PFSK-1 (cell line): ENCODE data around the gene RHNO1. TPM values are rescaled to one million over a fixed set of nuclear protein-coding genes. Genes with fewer than 3 reads are reported as not detected.
A peak's percentile ranks its signal among the peaks of the same experiment; 100 is the strongest.

Source experiments
- FOXP2 ChIP-seq: optimal IDR thresholded peaks from 2 replicates; pipeline ENCODE3; 2011; ENCODE audit warnings: borderline replicate concordance, control low read depth, inconsistent platforms; ENCODE audit not compliant: insufficient read depth; ENCODE audit errors: extremely low read length, extremely low read depth
- POLR2AphosphoS5 ChIP-seq: IDR thresholded peaks from 2 replicates; pipeline ENCODE4 v1.6.1; 2012; ENCODE audit warnings: low read depth, mild to moderate bottlenecking, control low read depth, low read length, moderate library complexity
- SIN3A ChIP-seq: IDR thresholded peaks from 2 replicates; pipeline ENCODE4 v1.6.1; 2012; ENCODE audit warnings: mild to moderate bottlenecking, low read length, moderate library complexity, borderline replicate concordance; ENCODE audit not compliant: insufficient read depth
- TAF1 ChIP-seq: IDR thresholded peaks from 2 replicates; pipeline ENCODE4 v1.6.1; 2012; ENCODE audit warnings: low read length, control low read depth, borderline replicate concordance; ENCODE audit not compliant: insufficient read depth
- polyA plus RNA-seq: library from polyadenylated mRNA; unstranded; fragments of >200 nt; gene quantifications from one replicate; pipeline ENCODE4 v1.2.1, GENCODE V29; 2012; ENCODE audit warnings: low read depth, missing spikeins; ENCODE audit not compliant: insufficient read length
- TF ChIP-seq, protein P1 (sequence below), 2 experiments: IDR thresholded peaks; 2 replicates each; pipeline versions ENCODE4 v1.6.1 to v1.8.0; 2011 to 2012; ENCODE audit warnings: low read depth in 2 of 2, low read length in 2 of 2, control low read depth in 1 of 2, inconsistent platforms in 1 of 2, mild to moderate bottlenecking in 1 of 2, moderate library complexity in 1 of 2; ENCODE audit not compliant: insufficient read depth in 1 of 2

The RHNO1 gene, protein sequence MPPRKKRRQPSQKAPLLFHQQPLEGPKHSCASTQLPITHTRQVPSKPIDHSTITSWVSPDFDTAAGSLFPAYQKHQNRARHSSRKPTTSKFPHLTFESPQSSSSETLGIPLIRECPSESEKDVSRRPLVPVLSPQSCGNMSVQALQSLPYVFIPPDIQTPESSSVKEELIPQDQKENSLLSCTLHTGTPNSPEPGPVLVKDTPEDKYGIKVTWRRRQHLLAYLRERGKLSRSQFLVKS
- 22.7 TPM for polyA plus RNA-seq

DNA sequence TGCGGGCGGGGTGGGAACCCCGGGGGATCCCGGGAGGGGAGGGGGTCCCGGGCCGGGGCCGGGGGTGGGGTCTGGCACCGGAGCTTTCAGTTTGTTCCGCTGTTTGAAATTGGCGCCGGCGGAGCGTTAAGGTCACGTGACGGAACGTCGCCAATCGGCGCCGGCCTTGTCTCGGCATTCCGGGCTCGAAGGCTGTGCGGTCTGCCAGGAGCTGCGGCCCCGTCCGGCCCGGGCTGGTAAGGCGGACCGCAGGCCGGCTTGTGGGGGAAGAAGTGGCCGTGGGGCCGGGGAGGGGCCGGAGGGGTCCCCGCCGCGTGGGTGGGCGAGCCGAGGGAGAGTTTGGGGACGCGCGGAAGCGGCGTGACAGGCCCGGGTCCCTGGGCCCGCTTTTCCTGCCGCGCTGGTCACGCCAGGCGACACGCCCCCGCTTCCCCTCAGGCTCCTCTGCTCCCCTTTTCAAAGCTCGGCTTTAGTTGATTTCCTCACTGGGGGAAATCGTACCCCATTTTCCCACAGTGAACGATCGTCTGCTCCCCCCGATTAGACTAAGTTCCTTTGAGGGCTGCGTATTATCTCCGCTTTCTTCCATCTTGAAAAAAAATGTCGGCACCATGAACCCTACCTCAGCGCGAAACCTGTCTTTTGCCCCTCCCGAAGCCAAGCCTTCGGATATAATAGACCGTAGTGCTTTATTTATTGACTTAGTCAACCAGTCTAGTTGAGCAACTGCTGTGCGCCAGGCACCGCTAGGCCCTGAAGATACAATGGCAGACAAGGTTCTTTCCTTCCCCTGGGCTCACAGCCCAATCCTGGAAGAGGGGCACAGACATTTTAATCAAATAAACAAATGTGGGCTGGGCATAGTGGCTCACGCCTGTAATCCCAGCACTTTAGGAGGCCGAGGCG, at the start of gene RHNO1, which contains the start of gene FOXM1:
RHNO1 (plus strand) TSS at position 177 of the 906 bp plus-strand sequence. CDS start 8,144 bp downstream, outside the sequence.
FOXM1 (minus strand) TSS at position 128 of the 906 bp plus-strand sequence. CDS start 2,696 bp downstream, outside the sequence.
- TF ChIP-seq TAF1 (peak; percentile 65; the same call in 1 of the 2 replicates), POLR2AphosphoS5 (peak; percentile 61), FOXP2 (no peak), SIN3A (peak; percentile 91; the same call in 1 of the 2 replicates)
- TF ChIP-seq, protein P1, sequence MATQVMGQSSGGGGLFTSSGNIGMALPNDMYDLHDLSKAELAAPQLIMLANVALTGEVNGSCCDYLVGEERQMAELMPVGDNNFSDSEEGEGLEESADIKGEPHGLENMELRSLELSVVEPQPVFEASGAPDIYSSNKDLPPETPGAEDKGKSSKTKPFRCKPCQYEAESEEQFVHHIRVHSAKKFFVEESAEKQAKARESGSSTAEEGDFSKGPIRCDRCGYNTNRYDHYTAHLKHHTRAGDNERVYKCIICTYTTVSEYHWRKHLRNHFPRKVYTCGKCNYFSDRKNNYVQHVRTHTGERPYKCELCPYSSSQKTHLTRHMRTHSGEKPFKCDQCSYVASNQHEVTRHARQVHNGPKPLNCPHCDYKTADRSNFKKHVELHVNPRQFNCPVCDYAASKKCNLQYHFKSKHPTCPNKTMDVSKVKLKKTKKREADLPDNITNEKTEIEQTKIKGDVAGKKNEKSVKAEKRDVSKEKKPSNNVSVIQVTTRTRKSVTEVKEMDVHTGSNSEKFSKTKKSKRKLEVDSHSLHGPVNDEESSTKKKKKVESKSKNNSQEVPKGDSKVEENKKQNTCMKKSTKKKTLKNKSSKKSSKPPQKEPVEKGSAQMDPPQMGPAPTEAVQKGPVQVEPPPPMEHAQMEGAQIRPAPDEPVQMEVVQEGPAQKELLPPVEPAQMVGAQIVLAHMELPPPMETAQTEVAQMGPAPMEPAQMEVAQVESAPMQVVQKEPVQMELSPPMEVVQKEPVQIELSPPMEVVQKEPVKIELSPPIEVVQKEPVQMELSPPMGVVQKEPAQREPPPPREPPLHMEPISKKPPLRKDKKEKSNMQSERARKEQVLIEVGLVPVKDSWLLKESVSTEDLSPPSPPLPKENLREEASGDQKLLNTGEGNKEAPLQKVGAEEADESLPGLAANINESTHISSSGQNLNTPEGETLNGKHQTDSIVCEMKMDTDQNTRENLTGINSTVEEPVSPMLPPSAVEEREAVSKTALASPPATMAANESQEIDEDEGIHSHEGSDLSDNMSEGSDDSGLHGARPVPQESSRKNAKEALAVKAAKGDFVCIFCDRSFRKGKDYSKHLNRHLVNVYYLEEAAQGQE (IDR thresholded peaks at IDR 0.05; ENCODE audit: insufficient read depth in 1 of 2, low read depth in 2 of 2, low read length in 2 of 2) = no peak

DNA sequence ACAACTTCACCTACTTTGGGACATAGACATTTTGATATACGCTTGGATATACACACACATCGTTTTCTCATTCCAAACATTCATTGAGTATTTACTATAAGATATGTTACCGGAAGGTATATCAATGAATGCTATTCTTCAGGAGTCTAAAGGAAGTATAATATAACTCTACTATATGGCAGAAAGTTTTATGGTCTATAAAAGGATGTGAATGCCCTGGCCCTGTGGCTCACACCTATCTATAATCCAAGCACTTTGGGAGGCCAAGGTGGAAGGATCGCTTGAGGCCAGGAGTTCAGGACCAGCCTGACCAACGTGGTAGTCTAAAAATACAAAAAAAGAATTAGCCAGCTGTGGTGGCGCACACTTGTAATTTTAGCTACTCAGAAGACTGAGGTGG, 47.7 kb upstream of the RHNO1 start:
- TF ChIP-seq POLR2AphosphoS5 (no peak), FOXP2 (no peak), TAF1 (no peak)
- TF ChIP-seq, protein P1 (IDR thresholded peaks at IDR 0.05; ENCODE audit: insufficient read depth in 1 of 2, low read depth in 2 of 2, low read length in 2 of 2) = no peak

DNA sequence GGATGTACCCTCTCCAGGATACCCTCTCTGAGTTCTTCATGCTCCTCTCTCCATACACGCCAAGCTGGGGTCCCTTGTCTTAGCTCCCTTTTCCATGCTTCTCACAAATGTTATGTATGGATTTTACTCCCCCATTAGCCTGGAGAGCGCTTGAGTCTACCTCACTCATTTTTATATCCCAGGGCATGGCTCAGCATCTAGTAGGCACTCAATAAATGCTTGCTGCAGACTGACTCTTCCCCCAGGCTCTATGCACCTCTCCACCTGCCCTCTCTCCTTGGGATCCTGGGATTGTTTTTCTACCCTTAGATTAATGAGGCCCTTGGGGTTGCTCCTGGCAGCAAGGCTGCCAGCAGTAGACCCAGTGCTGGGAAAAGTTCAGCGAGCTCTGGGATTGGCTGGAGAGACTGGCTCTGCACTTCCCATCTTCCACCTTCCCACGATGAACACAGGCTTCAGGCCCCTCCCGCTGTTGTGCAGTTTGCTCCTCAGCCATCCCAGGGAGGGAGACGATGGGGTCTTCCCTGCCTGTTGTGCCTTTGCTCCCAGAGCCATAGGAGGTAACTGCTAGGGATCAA, 44.4 kb upstream of the RHNO1 start:
- TF ChIP-seq, protein P1 (IDR thresholded peaks at IDR 0.05; ENCODE audit: insufficient read depth in 1 of 2, low read depth in 2 of 2, low read length in 2 of 2) = no peak
- TF ChIP-seq POLR2AphosphoS5 (no peak), FOXP2 (no peak), TAF1 (no peak), SIN3A (no peak)

DNA sequence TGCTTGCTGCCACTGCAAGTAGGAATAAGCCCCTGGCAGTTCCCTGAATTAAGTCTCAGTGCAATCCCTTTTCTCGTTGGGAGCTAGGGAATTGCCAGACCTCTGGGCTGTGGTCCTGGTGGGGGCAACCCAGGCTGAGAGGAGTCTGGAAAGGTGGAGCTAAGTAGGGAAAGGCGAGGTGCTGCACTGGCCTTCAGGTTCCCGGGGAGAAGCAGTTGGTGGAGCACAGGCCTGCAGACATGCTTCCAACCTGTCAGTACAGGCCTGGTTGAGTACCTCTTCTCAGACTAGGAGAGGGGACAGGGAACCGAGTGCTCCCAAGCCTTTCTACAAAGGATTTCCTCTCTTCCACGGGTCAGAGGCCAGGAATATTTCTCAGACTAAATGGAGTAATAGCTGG, 43.7 kb upstream of the RHNO1 start:
- no peak for TF ChIP-seq SIN3A
- TF ChIP-seq FOXP2 = no peak
- TF ChIP-seq TAF1 = no peak
- TF ChIP-seq POLR2AphosphoS5 = no peak
- TF ChIP-seq, protein P1 (IDR thresholded peaks at IDR 0.05; ENCODE audit: insufficient read depth in 1 of 2, low read depth in 2 of 2, low read length in 2 of 2) = no peak
